COLO829 (cell line): ENCODE data around the gene COLEC11.
"Not testable (repeated sequence)": the region's sequence is repeated elsewhere in the genome, so short reads cannot be mapped to it uniquely, and the experiment has no call there.

Source experiments
- DNase-seq: peaks from one replicate; pipeline ENCODE4 v3.0.0; 2012; ENCODE audit warnings: low spot score

COLEC11 gene

GRCh38 chr2:3625186-3625585 is 30.3 kb downstream of the COLEC11 start:
- DNase-seq, result no peak

- no peak for DNase-seq
These were observed 31.4 kb downstream of the COLEC11 start for GRCh38 chr2:3626118-3626811.

GRCh38 chr2:3626812-3627499 is 32.0 kb downstream of the COLEC11 start:
- DNase-seq, result no peak

GRCh38 chr2:3627500-3628100 is 32.7 kb downstream of the COLEC11 start:
- DNase-seq, result no peak

GRCh38 chr2:3628241-3628679 is 33.3 kb downstream of the COLEC11 start:
- no peak for DNase-seq

DNA sequence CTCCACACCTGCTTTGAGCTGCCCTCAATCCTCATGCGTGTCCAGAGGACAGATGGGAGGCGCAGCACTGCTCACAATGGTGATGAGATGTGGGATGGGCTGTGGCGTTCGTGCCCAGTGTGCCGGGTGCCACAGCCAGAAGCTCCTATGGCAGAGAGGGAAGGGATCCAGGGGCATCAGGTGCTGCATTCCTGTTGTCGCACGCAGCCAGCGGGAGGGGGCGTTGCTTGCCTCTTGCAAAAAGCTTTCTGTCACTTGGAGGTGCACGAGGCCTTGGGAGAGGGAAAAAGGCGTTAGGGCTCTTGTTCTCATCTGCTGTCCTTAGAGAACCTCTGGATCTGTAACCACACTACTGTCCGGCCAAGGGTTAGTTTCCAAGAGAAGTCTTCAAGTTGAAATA is 33.9 kb downstream of the COLEC11 start:
- DNase-seq, result no peak

DNA sequence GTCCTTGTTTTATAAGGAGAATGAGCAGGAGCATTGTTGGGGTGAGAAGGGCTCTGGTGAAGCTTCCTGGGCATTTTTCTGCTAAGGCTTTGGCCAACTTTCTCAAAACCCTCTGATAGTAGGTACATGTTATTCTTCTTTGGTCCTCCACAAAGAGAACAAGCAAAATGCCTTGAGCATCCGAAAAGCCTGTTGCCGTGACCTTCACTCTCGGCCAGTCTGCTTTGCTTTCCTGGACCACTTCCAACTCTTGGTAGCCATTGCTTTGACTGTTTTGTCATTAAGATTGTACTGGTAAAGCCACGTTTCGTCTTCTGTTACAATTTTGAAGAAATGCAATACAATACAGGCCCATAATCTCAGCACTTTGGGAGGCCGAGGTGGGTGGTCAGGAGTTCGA is 35.7 kb downstream of the COLEC11 start:
- no peak for DNase-seq

DNA sequence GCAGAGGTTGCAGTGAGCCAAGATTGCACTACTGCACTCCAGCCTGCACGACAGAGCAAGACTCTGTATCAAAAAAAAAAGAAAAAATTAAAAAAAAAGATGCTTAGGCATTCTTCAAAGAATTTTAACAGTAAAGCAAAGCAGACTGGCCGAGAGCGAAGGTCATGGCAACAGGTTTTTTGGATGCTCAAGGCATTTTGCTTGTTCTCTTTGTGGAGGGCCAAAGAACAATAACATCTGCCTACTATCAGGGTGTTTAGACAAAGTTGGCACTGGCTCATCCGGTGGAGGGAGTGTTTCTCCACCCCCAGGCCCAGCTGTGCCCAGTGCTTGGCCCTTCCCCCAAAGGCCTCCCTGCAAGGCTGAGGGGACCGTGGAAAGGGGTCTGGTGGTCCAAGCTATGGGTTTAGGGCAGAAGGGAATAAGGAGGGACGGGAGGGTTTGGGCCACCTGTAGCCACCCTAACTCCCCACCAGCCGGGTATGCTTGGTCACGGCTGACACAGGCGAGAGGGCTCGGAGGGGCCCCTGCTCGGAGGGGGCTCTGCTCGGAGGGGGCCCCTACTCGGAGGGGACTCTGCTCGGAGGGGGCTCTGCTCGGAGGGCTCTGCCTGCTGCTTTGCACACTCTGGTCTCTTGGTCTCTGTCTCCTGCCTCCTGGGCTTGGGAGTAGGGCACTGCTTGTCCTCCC is 36.4 kb downstream of the COLEC11 start:
- DNase-seq, result no peak

GRCh38 chr2:3631851-3632659 is 37.1 kb downstream of the COLEC11 start:
- DNase-seq, result no peak

DNA sequence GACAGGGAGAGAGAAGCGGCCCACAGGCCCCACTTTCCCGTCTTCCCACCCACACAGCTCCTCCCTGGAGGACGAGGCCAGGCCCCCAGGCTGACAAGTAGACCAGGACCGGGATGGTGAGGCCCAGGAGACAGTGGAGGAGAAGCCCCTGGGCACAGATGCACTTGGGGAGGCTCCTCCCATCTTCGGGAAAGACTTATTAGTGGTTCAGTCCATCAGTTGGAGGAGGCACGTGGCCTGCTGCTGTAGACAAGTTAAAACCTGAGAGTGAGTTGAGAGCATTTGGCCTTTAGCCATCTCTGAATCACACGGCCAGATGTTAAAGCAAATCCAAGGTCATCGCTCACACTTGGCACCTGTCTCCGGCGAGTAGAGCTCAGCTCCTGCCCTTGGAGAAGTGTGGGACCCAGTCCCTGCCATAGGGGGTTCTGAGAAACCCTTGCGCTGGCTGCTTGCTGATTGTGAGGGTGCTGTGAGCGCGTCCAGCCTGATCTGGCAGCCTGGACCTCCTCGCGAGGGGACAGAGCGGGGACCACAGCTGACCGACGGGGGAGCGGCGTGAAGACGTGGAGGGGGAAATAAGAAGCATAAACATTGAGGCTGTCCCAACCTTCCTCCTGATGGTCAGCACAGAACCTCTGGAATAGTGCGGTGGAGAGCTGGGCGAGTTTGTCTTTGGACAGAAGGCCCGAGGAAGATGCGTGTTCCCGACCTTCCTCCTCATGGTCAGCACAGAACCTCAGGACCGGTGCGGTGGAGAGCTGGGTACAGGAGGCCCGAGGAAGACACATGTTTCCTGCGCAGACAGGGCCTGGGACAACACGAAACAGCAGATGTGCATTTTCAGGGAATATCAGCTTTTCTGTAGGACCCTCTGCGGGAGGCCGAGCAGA is 38.4 kb downstream of the COLEC11 start:
- DNase-seq, result no peak

GRCh38 chr2:3633982-3634595 is 39.2 kb downstream of the COLEC11 start:
- DNase-seq, result no peak

- no peak for DNase-seq
These were observed 39.7 kb downstream of the COLEC11 start for GRCh38 chr2:3634596-3635121.

GRCh38 chr2:3635171-3635974 is 40.5 kb downstream of the COLEC11 start:
- DNase-seq, result no peak

- not testable (repeated sequence) for DNase-seq
These were observed 41.0 kb downstream of the COLEC11 start for GRCh38 chr2:3635975-3636327.

GRCh38 chr2:3636586-3637310 is 41.8 kb downstream of the COLEC11 start:
- no peak for DNase-seq

DNA sequence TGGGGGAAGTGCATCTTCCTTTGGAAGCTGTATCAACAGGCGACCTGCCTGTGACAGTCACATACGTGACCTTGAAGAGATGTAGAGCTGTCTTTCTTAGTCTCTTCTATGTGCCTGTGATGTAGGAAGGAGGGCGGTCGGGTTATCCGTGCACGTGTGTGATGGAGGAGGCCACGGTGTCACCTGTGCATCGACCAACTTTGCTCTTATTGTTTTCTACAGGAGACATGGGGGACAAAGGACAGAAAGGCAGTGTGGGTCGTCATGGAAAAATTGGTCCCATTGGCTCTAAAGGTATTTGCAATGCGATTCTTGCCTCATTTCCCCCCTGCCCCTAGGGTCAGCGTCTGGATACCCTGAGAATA is 42.4 kb downstream of the COLEC11 start:
- DNase-seq, result no peak

GRCh38 chr2:3637692-3638455 is 43.0 kb downstream of the COLEC11 start:
- no peak for DNase-seq

GRCh38 chr2:3638456-3638810 is 43.5 kb downstream of the COLEC11 start:
- no peak for DNase-seq
